Left ventricle myocardium superior (tissue), 1 donor: ENCODE data around the gene NTM. TPM values are rescaled to one million over a fixed set of nuclear protein-coding genes. Genes with fewer than 3 reads are reported as not detected.

Source experiments
- ATAC-seq: fragments of 200-7000 bp; cut with Tn5 transposase; one replicate; pipeline ENCODE4 v1.9.1; 2020; ENCODE audit warnings: mild to moderate bottlenecking, moderate library complexity
- DNase-seq: peaks from one replicate; pipeline ENCODE4 v3.0.0-alpha.2; 2020
- intact Hi-C: fragments of 100-400 bp; cut with micrococcal nuclease; formaldehyde crosslinking; loops from one replicate; pipeline ENCODE4 v1.11.0; 2022
- total RNA-seq: library from RNA; stranded (reverse); fragmentation: NEBNext Ultra II Directional; extraction: Animal tissue kit (Norgen Biotek cat#: 25700); gene quantifications from one replicate; pipeline ENCODE4 v1.2.1, GENCODE V29; 2021
- donor health status: DM: no; HTN: yes; CAD: no; lungs with severe emphysema.

NTM gene
- total RNA-seq, 1 donor from 2014 or later = 3.3 TPM

DNA sequence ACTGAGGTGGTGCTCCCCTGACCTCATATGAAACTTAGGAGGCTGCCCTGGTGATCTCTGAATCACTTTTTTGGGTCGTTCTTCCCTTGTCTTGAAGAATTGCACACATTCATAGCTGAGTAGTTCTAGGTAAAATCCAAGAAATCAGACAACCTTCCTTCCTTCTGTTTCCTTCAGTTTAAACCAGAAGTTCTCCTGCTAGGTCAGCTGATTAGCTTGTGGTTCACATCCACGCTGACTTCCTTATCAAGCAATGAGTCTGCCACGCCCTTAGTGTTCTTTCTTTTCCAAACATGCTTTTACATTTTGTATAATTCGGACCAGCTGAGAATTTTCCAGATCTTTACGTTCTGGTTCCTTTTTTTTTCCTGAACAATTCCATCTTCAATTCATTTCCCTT lies 892.8 kb downstream of the NTM start:
- intact Hi-C loops = no loop called here
- DNase-seq (no peak), ATAC-seq (no peak)

DNA sequence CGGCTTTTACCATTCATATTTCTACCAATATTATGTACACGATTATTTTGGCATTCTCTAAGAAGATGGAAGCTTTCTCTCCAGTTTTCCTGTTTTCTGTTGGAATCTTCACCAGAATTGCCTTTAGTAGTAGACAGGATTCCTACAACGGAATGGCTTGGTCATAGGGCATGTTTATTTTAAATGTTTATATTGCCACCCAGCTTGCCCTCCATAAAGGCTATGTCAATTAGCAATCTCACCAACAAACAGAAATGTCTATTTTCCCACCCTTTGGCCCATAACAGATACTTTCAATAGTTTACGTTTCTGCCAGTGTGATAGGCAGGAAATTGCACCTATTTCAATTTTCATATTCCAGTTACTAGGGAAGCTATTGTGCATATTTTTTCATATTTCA lies 893.5 kb downstream of the NTM start:
- ATAC-seq (no peak), DNase-seq (no peak)
- intact Hi-C loops = no loop called here

DNA sequence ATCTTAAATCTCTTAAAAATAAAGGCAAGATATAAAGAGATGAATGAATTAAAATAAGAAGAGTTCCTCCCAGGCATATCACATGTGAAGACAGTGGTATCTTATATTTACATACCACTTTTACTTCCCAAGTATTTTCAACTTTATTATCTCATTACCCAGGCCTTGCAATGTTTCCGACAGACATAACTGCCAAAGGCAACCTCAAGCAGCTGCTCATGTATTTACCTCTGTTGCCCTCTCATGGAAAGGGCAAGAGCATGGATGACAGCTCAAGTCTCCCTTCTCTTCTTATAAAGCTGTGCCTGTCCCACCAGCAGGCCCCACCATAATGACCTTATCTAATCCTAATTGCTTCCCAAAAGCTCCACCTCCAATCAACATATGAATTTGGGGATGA lies 894.2 kb downstream of the NTM start:
- DNase-seq (no peak), ATAC-seq (no peak)
- intact Hi-C loops = no loop called here

DNA sequence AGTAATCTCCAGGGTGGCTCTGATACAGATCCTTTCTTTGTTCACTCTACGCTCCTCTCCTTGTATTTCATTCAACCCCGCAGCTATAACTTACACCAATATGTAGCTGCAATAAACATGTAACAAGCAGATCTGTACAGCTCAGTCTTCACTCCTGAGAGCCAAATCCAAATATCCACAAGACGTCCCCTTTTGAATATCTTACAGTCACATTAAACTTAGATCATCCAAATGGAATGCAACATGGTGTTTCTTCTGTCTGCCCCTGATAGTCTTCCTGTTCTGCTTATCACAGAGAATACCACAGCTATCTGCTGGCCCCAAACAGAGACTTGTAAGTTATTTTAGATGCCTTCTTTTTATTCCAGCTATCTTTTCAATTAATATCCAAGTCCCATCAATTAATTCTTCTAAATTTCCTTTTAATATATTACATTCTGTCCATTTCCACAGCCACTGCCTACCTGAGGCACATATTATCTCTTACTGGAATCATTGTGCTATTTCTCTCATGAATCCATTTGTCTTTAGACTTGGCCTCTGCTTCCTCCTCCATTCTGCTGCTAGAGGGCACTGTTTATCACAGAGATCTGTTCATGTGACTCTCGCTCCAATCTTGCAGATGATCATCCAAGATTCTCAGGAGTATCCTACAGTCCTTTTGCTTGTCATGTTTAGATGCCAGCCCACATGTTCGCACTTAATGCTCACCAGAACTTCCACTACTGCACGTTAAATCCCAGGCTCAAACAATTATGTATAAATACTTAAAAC lies 908.6 kb downstream of the NTM start:
- DNase-seq = no peak
- no peak for ATAC-seq
- intact Hi-C loops = no loop called here

DNA sequence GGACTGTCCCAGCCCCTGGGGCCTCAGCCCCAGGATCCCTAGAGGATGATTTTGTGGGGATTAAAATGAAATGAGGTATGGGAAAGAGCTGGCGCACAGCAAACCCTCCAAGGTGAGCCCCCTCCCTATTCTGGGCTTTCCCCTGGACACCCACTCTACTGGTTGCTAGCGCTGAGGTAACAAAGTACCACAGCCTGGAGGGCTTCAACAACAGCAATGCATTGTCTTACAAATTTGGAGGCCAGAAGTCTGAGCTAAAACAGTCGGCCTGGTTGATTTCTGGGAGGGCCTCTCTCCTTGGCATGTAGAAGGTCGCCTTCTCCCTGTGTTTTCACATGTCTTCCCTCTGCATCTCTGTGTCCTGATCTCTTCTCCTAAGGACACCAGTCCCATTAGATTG lies 913.6 kb downstream of the NTM start:
- no peak for ATAC-seq
- DNase-seq = no peak
- intact Hi-C loops = no loop called here

DNA sequence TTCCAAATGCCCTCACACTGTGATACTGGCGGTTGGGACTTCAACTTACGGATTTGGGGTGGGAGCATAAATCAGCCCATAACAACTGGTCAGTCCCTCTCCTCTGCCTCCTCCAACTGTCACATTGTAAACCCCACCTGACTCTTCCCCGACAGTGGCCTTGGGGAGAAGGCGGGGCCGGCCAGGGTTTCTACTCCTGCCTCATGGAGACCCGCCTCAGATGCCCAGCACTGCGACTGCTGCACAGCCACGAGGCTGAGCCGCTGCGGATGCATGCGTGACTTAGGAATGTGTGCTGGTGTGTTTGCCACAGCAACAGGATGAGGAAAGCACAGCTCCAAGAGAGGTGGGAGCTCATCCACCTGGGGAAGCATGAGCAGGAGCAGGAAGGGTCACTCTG lies 914.2 kb downstream of the NTM start:
- intact Hi-C loops = no loop called here
- ATAC-seq = no peak
- DNase-seq = no peak

DNA sequence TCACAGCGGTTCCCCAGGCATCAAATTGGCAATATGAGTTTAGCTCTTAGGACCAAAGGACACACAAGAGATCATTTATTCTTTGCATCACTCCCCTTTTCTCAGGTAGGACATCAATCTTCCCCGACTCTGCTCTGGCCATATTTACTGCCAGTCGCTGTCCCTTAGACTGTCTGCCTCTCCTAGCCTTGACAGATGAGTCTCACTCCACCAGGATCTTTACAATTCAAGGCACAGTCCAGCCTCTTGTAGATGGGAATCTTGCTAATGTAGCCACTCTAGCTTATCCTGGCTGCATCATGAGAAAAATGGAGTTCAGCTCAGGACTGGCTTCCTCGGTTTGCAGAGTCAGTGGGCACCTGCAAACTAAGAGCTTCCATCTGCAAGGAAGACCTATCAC lies 915.2 kb downstream of the NTM start:
- intact Hi-C loops = no loop called here
- ATAC-seq (peak; percentile 32), DNase-seq (no peak)

DNA sequence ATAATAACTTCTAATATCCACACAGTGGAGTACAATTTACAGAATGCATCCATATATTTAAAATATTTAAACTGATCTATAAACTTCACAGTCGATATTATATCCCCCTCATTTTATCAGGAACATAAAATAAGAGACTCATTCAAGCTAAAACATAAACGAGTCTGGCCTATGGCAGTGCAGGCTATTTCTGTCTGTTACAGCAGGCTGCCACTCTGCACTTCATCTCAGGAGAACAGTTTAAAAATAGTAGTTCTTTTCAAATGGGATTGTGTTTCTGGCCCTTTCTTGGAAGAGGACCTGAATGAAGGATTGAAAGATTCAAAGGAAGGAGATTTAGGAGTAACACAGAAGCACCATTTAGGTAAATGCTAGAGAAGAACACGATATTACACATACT lies 915.7 kb downstream of the NTM start:
- peak; percentile 89 for ATAC-seq
- intact Hi-C loops = no loop called here
- DNase-seq = no peak

DNA sequence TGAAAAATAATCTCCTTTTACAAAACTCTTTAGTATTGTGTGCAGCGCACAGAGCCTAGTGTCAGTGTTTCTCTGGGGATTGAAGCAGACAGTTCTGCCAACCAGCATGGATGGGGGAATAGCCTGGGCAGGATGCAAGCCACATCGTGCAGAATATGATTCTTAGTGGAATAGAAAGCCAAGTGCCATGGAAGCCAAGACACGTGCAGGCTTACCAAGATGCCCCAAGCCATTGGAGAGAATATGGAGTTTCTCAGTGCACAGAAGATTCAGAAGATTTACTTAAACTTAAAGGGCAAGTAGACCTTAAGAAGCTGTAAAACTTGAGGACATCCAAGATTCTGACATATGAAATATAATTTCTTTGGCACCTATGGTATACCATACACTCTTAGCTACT lies 917.6 kb downstream of the NTM start:
- intact Hi-C loops = no loop called here
- DNase-seq = no peak
- no peak for ATAC-seq

DNA sequence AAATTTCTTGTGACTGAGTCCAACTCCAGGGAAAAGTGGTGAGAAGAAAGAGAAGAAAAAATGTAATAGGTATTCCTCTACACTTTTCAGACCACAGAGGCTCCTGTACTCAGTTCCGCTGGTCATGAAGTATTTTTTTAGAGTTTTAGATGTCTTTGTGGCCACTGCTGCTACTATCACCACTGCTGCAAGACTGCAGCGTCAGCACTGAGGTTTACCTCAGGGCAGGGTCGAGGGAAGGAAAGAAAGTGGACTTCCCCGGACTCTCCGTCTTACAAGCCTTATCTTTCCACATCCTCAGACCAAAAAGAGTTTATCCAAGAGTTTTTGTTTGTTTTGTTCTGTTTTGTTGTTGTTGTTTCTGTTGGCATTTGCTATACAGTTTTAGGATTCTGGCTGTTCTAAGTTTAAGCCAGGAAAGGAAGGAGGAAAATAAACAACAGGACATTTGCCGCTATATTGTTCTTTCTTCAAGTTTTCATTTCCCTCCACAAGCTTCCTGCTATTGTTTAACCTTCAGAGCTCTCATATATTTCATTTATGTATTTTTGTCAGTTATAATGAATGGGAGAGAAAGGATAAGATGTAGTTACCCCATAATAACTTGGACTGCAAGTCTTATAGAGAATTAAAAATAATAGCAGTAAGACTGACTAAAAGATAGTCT lies 919.3 kb downstream of the NTM start:
- ATAC-seq = no peak
- no peak for DNase-seq
- intact Hi-C loops = no loop called here

DNA sequence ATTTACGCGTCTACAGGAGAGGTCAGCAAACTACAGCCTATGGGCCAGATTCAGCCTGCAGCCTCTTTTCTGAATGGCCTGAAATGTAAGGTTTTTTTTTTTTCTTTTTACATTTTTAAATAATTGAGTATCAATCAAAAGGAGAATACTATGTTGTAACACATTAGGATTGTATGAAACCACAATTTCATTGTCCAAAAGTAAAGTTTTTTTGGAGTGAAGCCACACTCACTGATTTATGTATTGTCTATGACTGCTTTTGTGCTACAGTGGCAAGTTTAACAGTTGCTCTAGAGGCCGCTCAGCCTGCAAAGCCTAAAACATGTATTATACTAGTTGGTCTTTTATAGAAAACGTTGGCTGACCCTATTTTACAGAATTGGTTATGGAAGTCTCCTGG lies 923.2 kb downstream of the NTM start:
- intact Hi-C loops = no loop called here
- DNase-seq (no peak), ATAC-seq (no peak)

DNA sequence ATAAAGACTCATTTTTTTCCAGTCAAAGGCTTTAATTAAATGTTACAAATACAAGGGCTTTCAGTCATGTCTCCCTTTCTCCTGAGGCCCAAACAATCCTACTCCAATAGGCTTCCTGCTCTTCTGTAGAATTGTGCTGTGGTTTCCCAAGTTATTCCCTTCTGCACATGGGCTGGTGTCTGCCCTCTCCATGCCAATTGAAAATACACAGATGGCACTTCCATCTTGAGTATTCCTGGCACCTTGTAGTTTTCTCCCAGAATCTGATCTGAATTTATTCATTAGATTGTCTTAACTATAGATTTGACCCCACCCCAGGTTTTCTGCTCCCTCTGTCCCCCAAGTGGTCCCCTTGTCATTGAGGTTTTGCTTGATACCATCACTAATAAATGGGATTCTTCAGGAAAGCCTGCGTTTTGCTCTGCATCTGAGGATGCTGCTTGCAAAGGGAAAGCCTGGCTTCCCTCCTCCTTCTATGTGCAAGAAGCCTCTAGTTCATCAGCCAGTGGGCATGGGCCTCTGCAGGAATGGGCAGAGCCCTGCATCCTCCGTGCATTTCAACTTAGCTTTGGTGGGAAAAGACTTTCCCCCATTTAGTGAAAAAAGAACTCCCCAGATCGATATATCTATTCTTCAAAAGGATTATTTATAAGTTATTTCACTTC lies 926.7 kb downstream of the NTM start:
- ATAC-seq (no peak), DNase-seq (no peak)
- intact Hi-C loops = no loop called here

DNA sequence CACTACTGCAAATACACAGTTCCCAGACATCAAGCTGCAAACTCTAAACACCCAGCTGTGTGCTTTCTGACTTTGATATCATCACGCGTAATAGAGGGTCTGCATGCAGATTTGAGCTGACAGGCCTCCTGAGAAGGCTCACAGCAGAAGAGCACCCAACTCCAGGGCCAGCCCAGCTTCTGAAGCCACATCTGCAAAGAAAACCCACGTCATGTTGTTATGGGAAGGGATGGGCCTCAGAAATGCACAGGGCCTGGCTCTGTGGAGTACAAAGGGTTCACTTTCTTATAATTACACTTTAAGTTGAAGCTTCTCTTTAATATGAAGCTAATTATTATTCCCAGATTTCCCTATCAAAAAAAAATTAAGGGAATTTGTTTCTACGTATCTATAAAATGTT lies 927.9 kb downstream of the NTM start:
- ATAC-seq = no peak
- no peak for DNase-seq

DNA sequence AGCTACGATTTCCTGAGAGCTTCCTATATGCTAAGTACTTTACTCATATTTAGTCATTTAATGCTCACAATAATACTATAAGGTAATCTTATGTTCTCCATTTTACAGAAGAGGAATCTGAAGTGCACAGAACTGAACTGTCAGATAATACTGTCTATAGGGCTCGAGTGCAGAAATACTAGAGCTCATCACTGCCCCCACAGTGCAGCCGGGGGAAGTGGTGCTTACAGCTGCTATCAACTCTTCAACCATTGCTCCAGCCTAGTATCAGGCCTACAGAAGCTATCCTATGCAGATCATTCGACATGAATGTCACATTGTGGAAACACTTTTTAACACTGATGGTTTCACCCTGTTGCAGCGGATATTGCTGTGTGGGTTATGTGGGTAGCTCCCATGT lies 929.9 kb downstream of the NTM start:
- ATAC-seq = no peak
- intact Hi-C loops = no loop called here
- DNase-seq = no peak

More for the DNA sequence above, 927.9 kb downstream of the NTM start:
- intact Hi-C loops = no loop called here

DNA sequence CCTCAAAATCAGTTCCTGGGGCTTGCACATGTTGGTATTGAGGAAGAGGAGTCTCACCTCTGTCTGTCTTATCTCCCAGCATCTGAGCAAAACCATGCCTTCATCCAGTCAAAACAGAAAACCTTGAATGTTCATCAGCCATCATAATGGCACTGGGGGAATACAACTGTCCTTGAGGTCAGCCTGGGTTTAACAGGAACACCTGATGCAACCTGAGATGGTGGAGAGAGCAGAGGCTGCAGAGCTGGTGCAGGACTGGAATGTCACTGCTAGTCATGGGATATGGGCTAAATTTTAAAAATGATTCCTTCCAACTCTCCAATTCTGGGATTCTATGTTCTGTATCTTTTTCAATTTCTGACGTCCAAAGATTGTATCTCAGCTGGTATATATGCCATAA lies 931.0 kb downstream of the NTM start:
- intact Hi-C loops = no loop called here
- no peak for ATAC-seq

DNA sequence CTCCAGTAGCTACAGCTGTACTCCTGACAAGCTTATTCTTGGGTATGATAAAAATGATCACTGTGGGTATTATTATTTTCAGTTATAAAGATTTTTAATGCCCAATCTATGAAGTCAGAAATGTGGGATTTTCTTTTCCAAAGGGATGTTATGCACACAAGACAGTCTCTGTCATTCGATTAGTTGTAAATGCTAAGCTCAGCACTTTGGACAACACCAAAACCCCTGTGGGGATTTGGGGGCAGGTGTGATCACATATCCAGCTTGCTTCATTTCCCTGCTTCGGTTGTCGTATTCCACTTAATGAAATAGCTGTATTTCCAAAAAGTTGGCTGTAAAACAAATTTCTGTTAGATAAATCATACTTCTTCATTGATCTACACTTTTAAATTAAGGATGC lies 931.5 kb downstream of the NTM start:
- DNase-seq = no peak
- intact Hi-C loops = no loop called here
- ATAC-seq = no peak

More for the DNA sequence above, 931.0 kb downstream of the NTM start:
- DNase-seq = no peak

DNA sequence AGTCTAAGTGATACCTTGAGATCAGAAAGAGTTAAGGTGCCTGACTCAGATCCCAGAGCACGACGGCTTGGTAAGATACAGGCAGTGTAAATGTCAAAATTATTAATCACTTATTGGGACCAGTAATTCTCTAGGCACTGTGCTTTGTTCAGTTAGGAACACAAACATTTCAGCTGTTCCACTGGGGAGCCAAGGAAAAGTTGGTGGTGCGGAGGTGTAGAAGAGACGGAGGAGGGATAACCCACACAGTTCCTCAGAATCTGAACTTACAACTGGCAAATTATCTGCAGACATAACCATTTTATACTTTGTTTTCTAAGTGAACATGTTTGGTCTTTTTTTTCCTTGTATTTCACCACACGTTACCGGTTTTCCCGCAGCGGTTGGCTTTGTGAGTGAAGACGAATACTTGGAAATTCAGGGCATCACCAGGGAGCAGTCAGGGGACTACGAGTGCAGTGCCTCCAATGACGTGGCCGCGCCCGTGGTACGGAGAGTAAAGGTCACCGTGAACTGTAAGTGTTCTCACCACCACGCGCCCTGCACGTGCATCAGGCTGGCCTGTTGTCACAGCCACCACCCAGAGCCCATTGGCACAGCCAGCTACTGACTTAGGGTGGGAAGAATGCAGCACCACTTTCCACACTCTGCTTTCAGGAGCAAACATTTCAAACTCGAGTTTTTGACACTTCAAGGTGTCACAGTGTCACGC lies 937.0 kb downstream of the NTM start:
- intact Hi-C loops = no loop called here
- ATAC-seq (no peak), DNase-seq (no peak)

DNA sequence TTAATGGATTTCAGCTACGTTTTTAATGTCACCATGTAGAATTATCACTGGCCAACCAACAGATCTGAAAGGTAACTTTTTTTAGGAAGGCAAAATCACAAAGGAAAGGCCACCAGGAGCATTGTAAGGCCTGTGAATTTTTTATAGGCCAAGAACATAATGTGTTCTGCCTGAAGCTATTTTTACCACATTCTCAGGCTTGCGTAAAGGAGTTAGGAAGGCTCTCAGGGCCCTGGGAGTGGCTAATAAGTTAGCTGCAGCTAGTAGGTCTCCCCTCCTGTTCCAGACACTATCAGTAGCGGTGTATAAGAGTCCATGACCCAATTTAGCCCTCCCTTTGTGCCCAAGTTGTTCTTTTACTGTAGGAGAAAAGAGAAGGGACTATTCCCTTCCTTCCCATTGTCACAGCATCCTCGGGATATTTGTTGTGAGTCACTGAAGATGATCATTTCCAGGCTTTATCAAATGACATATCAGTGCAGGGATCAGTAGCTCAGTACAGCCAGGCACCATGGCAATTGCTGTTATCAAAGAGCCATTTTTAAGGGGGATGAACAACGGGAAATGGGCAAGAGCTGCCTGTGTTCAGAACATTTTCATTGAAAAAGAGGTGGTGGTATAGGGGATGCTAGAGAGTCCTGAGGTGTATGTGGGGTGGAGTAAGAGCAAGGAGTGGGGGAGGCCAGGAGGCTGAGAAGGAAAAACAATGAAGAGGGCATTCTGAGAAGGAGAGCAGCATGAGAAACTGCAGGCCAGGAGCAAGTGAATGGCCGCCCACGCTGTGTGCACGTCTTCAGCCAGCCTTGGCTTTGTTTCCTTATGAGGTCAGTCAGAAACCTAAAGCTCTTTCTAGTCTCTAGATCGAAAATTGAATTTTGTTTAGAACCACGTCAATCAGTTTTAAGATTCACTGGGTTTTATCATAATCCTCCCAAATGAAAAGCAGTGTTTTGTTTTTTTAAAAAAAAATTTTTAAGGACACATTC lies 940.3 kb downstream of the NTM start:
- DNase-seq = no peak
- peak; percentile 92 for ATAC-seq
- intact Hi-C loops = no loop called here

DNA sequence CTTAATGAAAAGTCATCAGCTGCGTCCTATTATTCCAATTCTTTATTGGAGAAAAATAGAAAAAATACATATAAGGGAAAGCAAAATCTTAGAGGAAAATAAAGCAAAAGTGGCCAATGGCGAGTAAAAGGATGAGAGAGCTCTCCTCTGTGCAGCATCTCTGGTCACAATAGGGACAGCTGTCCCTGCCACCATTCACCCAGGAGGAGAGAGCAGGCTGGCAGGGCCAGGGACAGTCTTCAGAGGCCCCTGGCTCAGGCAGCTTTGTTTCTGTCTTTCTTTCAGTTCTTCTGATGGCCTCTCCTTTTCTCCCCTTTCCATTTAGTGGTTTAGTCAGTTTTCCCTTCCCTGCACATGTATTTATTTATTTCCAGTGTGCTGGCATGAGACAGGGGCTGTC lies 941.3 kb downstream of the NTM start:
- ATAC-seq = no peak
- no peak for DNase-seq
- intact Hi-C loops = no loop called here
